ENCODE measurements around the gene UTF1.
"Not testable (repeated sequence)": the region's sequence is repeated elsewhere in the genome, so short reads cannot be mapped to it uniquely, and the experiment has no call there.

Gene UTF1

DNA sequence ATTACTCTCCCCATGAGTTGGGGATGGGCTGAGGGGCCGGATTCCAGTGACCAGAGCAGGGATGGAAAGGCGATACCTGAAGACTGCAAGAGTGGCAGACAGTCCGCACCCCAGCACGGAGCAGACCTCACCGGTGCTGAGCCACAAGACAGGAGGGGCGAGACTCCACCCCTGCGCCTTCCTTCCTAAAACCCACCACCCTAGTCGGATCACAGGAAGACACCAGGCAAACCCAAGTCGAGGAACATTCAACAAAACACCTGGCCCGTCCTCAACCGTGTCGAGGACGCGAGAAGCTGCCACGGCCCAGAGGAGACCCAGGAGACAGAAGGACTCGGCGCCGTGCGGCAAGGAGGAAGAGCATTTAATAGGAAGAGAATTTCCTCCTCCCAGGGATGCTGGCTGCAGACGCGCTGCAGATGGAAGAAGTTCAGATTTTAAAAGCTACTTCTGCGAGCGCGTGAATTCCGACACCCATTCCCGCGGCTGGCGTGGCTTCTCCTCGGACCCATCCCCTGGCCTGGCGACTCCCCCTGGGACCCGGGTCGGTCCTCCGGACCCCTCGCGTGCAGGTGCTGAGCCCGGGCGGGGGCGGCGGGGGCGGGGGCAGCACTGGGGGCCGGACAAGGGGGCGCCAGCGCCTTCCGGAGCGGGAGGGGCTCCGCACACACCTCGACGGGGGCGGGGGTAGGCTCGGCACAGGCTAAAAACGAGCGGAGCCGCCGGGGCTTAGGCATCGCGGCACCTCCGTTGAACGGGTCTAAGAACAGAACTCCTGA, 563 bp upstream of the UTF1 start:
- no peak for FAIRE-seq

GRCh38 chr10:133230387-133231195, 574 bp downstream of the UTF1 start:
- FAIRE-seq: no peak

GRCh38 chr10:133231244-133231945, 1.4 kb downstream of the UTF1 start:
- no peak for FAIRE-seq

DNA sequence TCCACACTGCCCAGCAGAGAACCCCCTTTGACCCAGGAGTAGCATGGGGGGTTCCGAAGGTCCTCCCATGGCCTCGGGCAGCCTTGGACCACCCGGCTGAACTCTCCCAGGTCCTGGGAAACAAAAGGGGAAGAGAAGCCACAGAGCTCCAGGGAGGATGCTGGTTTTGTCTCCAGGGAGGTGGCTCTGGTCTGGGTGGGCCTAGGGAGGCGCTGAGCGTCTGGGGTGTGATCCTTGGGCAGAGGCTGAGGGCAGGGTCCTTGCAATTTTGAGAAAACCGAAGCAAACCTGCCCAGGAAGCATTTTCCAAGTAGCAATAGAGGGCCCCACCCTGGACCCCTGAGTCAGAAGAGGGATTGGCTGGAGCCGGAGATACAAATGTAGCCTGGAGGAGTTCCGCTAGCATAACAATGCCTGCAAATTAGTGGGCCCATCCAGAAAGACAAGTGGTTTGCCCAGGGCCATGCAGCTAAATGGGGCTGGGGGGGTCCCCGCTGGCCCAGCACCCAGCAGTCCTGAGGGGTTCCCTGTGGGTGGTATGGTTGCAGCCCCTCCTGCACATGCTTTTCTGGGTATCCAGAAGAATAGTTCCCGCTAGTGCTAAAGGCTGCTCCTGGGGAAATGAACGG, 2.0 kb downstream of the UTF1 start:
- FAIRE-seq: no peak

DNA sequence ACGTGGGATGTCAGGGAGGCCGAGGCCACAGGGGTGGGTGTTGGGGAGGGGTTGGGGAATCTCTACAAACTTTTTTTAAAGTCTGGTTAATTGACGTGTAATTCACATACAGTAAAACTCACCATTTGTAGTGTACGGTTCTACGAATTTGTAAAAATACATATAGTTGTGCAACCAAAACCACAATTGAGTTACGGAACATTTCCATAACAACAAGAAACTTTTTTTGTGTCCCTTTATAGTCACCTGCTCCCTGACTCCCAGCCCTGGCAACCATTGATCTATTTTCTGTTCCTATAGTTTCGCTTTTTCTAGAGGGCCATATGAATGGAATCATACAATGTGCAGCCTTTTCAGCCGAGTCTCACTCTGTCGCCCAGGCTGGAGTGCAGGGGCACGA, 4.8 kb downstream of the UTF1 start:
- not testable (repeated sequence) for FAIRE-seq

- FAIRE-seq: no peak
Observed at GRCh38 chr10:133235265-133235855, 5.3 kb downstream of the UTF1 start.

DNA sequence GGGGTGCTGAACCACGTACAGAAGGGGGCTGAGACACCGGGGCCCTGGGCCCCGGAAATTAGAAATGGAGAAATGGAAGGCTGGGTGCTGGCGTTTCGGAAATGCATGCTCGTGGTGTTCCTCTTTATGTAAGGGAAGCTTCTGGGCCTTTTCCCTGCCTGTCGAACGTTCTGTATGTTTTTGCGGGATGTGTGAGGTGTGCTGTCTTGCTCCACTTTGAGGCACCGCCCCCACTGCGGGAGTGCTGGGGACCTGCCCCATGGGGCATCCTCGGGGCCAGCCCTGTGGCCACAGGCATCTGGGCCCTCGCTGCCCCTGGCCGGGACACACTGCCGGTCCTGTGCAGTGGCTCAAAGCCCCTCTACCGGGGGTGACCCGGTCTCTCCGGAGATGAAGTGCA, 5.9 kb downstream of the UTF1 start:
- no peak for FAIRE-seq

DNA sequence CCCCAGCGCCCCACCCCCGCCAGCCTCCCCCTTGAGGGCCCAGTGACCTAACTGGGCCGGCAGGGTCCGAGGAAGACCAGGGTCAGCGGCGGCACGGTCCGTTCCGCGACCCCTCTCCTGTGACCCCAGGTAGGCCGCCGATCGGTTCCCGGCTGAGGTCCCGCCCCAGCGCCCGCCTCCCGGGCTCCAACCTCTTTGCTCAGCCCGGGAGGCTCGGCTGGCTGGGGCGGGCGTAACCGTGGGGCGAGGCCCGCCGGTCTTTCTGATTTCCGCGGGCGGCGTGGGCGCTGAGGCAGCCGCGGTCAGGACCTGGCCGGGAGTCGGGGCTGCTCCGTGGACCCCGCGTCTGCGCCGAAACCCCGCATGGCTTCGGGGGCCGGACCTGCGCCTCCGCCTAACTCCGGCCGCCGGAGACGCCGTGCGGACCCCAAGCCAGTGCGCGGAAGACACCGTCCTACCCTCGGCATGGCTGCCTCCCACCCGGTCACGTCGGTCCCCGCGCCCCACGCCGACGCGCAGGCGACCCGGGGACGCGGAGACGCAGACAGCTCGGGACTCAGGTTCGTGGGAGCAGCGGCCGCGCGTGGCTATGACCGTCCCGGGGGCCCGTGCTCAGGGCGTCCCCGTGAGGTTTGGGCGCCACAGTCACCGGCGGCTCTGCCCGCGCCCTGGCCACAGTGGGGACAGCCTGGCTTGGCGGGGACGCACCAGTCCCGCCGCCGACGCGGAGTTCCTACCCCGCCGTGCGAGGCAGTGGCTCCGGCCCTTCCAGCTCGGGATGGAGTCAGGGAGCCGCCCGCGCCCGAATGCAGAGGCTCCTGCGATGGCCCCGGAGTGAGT, 6.6 kb downstream of the UTF1 start:
- FAIRE-seq: no peak

DNA sequence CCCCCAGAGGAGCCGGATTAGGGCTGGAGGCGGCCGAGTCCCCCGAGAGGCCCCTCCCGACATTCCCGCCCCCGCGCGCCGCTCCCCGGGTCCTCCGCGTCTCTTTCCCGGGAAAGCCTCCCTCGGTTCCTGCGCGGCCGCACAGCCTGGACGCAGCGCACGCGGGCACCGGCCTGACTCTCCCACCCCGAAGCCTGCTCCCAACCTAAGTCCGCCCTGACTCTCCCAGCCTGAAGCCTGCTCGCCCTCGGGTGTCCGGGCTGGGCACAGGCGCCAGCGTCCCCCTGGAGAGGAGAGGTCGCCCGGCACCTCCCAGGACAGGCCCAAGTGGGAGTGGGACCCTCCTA, 7.2 kb downstream of the UTF1 start:
- no peak for FAIRE-seq

DNA sequence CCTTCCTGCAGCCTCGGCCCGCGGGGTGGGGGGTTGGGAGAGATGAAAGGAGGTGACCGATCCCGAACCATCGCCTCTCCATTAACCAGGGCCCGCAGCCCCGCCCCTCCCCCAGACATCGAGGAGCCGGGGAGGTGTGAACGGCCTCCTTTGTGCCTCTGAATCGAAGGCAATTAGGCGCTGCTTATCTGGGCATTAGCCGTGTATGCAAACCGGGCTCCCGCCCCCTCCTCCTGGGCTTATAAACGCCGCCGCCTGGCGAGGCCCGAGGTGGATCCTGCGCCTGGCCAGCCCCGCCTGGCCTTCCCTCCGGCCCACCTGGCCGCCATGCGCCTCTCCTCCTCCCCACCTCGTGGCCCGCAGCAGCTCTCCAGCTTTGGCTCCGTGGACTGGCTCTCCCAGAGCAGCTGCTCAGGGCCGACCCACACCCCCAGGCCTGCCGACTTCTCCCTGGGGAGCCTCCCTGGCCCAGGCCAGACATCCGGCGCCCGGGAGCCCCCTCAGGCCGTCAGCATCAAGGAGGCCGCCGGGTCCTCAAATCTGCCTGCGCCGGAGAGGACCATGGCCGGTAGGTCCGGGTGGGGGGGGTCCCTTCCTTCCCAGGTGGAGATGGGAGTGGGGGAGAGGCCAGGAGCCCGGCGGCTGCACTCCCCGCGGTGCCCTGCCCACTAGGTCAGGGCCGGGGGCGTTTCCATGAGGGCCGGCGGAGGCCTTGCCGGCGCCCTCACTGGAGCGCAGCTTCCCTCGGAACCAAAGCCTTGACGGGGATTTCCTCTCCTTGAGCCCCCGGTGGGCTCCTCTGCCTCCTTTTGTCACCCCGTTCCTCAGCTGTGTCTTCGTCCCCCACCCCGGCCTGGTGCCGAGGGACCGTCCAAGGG, 7.8 kb downstream of the UTF1 start, which contains the start of gene VENTX:
TSS of gene VENTX (plus strand) at position 268 of the 878 bp plus-strand sequence. CDS start at position 328, 60 bp downstream.
- no peak for FAIRE-seq

DNA sequence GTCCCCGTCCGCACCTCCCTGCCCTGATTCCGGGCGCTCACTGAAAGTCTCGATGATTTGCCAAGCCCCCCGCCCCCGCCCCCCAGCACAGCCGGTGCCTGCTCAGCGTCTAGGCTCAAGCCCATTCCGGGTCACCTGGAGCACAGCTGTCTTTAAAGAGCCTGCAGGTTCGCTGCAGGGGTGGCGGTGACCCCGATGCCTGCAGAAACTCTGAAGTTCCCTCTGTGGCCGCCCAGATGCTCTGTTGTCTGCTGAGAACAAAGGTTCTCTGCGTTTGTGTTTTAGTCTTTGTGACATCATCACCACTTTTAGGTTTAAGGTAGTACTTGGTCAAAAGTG, 8.4 kb downstream of the UTF1 start:
- FAIRE-seq: no peak

- no peak for FAIRE-seq
Observed at GRCh38 chr10:133239990-133240389, 10.0 kb downstream of the UTF1 start.

DNA sequence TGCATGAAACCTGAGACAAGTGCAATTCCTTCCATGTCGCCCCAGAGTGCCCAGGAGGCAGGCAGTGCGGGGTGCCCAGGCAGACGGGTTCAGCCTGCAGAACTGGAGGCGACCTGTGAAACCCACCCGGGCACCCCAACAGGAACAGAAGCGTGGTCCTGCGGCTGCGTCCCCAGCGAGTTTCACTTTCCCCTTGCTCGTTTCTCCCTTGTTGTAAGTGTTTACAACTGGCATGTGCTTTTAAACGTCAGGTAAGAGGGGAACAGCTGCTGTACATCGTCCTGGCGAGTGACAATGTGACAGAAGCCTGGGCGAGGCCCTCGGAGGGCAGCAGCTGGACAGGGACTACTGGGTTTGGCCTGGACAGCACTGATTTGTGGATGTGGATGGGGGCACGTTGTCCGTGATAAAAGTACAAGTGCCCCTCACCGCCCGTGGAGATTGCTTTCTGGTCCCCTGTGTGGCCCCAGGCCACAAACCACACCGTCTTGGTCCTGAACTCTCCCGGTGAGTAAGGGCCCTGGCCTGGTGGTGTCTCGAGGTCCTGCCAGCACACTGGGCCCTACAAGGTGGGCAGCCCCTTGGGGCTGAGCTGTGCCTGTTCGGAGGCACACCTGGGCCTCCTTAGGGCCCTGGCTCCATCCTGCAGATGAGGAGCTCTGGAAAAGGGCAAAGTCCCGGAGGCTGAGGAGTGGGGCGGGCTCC, 11.6 kb downstream of the UTF1 start:
- FAIRE-seq: no peak

- no peak for FAIRE-seq
Observed at GRCh38 chr10:133242611-133243356, 12.8 kb downstream of the UTF1 start.

GRCh38 chr10:133243593-133243992, 13.6 kb downstream of the UTF1 start:
- no peak for FAIRE-seq

- FAIRE-seq: no peak
Observed at GRCh38 chr10:133245439-133246235, 15.6 kb downstream of the UTF1 start.

GRCh38 chr10:133246236-133246626, 16.2 kb downstream of the UTF1 start:
- no peak for FAIRE-seq

GRCh38 chr10:133247681-133248333, 17.8 kb downstream of the UTF1 start:
- FAIRE-seq: no peak
